SK-N-SH (cell line): ENCODE data around the gene HTR1D. TPM values are rescaled to one million over a fixed set of nuclear protein-coding genes. Genes with fewer than 3 reads are reported as not detected.

ENCODE experiments used
- CTCF ChIA-PET: fragments of 300-600, 350-600 bp; formaldehyde crosslinking; extraction: SDS; loops from one replicate; lab custom pipeline; 2021; lab: Yijun Ruan, JAX
- POLR2A ChIA-PET: fragments of 350-600 bp; sonication (Branson Sonifier 250); formaldehyde crosslinking; extraction: SDS; loops from one replicate; lab custom pipeline; 2020; ENCODE audit warnings: antibody characterized with exemption, inconsistent platforms; lab: Yijun Ruan, JAX
- DNase-seq: peaks from one replicate; pipeline ENCODE4 v3.0.0; 2012
- H2AFZ ChIP-seq: fragments of 200-600 bp; sonication (generic); 2 replicates; pipeline ENCODE4 v1.8.1; 2016; ENCODE audit warnings: antibody characterized with exemption, mild to moderate bottlenecking, low read depth
- H3F3A ChIP-seq: fragments of 200-600 bp; sonication (generic); replicated peaks from 2 replicates; pipeline ENCODE3; 2016; ENCODE audit warnings: antibody characterized with exemption, mild to moderate bottlenecking; ENCODE audit not compliant: insufficient read depth
- H3K27ac ChIP-seq, 2 experiments: fragments of 200-500 bp in 1 of 2; fragments of 200-600 bp in 1 of 2; sonication (Bioruptor generic) in 1 of 2; sonication (generic), shearing (Covaris generic) in 1 of 2; 2 replicates each; pipeline versions ENCODE4 v1.5.1 to v1.6.1; 2014 to 2016; ENCODE audit warnings: low read depth in 2 of 2, inconsistent platforms in 1 of 2, low read length in 1 of 2, mild to moderate bottlenecking in 1 of 2, mixed read lengths in 1 of 2
- H3K27me3 ChIP-seq: fragments of 200-600 bp; sonication (generic), shearing (Covaris generic); 2 replicates; pipeline ENCODE4 v1.6.1; 2016; ENCODE audit warnings: mixed run types; ENCODE audit not compliant: insufficient read depth
- H3K36me3 ChIP-seq, 2 experiments: fragments of 200-500 bp in 1 of 2; fragments of 200-600 bp in 1 of 2; sonication (Bioruptor generic) in 1 of 2; sonication (generic) in 1 of 2; replicated peaks in 1 of 2; 2 replicates each; pipeline versions ENCODE3 to v1.5.1; 2014 to 2016; ENCODE audit warnings: low read length in 1 of 2, mild to moderate bottlenecking in 1 of 2; ENCODE audit not compliant: insufficient read depth in 2 of 2, control insufficient read depth in 1 of 2
- H3K4me1 ChIP-seq, 2 experiments: fragments of 200-500 bp in 1 of 2; fragments of 200-600 bp in 1 of 2; sonication (Bioruptor generic) in 1 of 2; sonication (generic), shearing (Covaris generic) in 1 of 2; 2 replicates each; pipeline versions ENCODE4 v1.5.1 to v1.6.1; 2014 to 2016; ENCODE audit warnings: low read depth in 1 of 2, low read length in 1 of 2, mixed run types in 1 of 2; ENCODE audit not compliant: insufficient read depth in 2 of 2, control insufficient read depth in 1 of 2
- H3K4me2 ChIP-seq: fragments of 200-600 bp; sonication (generic), shearing (Covaris generic); 2 replicates; pipeline ENCODE4 v1.6.1; 2017; ENCODE audit warnings: mixed run types
- H3K4me3 ChIP-seq, 2 experiments: fragments of 200-500 bp in 1 of 2; fragments of 200-600 bp in 1 of 2; sonication (Bioruptor generic) in 1 of 2; sonication (generic), shearing (Covaris generic) in 1 of 2; 2 replicates each; pipeline versions ENCODE4 v1.5.1 to v1.8.1; 2014 to 2016; ENCODE audit warnings: low read depth in 2 of 2, inconsistent platforms in 1 of 2, low read length in 1 of 2, mild to moderate bottlenecking in 1 of 2, mixed read lengths in 1 of 2, moderate library complexity in 1 of 2
- H3K79me2 ChIP-seq: fragments of 200-600 bp; sonication (generic); 2 replicates; pipeline ENCODE4 v1.8.1; 2017; ENCODE audit warnings: mild to moderate bottlenecking; ENCODE audit not compliant: insufficient read depth
- H3K9ac ChIP-seq: fragments of 200-600 bp; sonication (generic); 2 replicates; pipeline ENCODE4 v1.6.1; 2017; ENCODE audit warnings: mixed run types
- H3K9me2 ChIP-seq: fragments of 200-600 bp; sonication (generic); 2 replicates; pipeline ENCODE4 v1.6.1; 2017; ENCODE audit warnings: mixed run types
- H3K9me3 ChIP-seq: fragments of 200-600 bp; sonication (generic); 2 replicates; pipeline ENCODE4 v1.6.1; 2017; ENCODE audit warnings: mixed run types, mild to moderate bottlenecking, moderate library complexity
- H4K20me1 ChIP-seq: fragments of 200-600 bp; sonication (generic); 2 replicates; pipeline ENCODE4 v1.6.1; 2017; ENCODE audit warnings: mild to moderate bottlenecking, mixed run types; ENCODE audit not compliant: insufficient read depth
- CTCF ChIP-seq: fragments of 200-600 bp; sonication (generic); IDR thresholded peaks from 2 replicates; pipeline ENCODE4 v1.6.1; 2017; ENCODE audit warnings: antibody characterized with exemption, mild to moderate bottlenecking, moderate library complexity
- EZH2phosphoT487 ChIP-seq: fragments of 200-600 bp; sonication (generic); IDR thresholded peaks from 2 replicates; pipeline ENCODE4 v1.6.1; 2017; ENCODE audit warnings: low read depth, mixed run types, mild to moderate bottlenecking, antibody characterized with exemption, moderate library complexity, borderline replicate concordance
- FOSL2 ChIP-seq: IDR thresholded peaks from 2 replicates; pipeline ENCODE4 v1.4.0; 2012; ENCODE audit warnings: low read depth, mild to moderate bottlenecking, moderate library complexity, borderline replicate concordance
- FOXJ3 ChIP-seq: sonication (generic); formaldehyde crosslinking; IDR thresholded peaks from 2 replicates; pipeline ENCODE4 v1.5.1; 2020; ENCODE audit warnings: mild to moderate bottlenecking, missing genetic modification reagents
- FOXM1 ChIP-seq: IDR thresholded peaks from 2 replicates; pipeline ENCODE4 v1.4.0; 2012; ENCODE audit warnings: low read depth, mild to moderate bottlenecking
- IRF3 ChIP-seq: fragments of 150-350 bp; IDR thresholded peaks from 2 replicates; pipeline ENCODE4 v1.6.1; 2016; ENCODE audit warnings: mild to moderate bottlenecking, low read depth, low read length
- MEF2A ChIP-seq: IDR thresholded peaks from 2 replicates; pipeline ENCODE4 v1.4.0; 2012; ENCODE audit warnings: low read depth, borderline replicate concordance
- NRF1 ChIP-seq: IDR thresholded peaks from 2 replicates; pipeline ENCODE4 v1.6.1; 2012; ENCODE audit warnings: low read depth, mild to moderate bottlenecking, low read length
- POLR2AphosphoS5 ChIP-seq: IDR thresholded peaks from 2 replicates; pipeline ENCODE4 v1.6.1; 2012; ENCODE audit warnings: low read depth, low read length
- RCOR1 ChIP-seq: fragments of 150-350 bp; IDR thresholded peaks from 2 replicates; pipeline ENCODE4 v1.6.1; 2017; ENCODE audit warnings: antibody characterized with exemption, low read length
- REST ChIP-seq: IDR thresholded peaks from 2 replicates; pipeline ENCODE4 v1.6.1; 2012; ENCODE audit warnings: mild to moderate bottlenecking, low read depth, low read length, moderate library complexity
- RFX5 ChIP-seq: IDR thresholded peaks from 2 replicates; pipeline ENCODE4 v1.6.1; 2012; ENCODE audit warnings: mild to moderate bottlenecking, improper control_type of control experiment, low read length
- SIN3A ChIP-seq: IDR thresholded peaks from 2 replicates; pipeline ENCODE4 v1.6.1; 2012; ENCODE audit warnings: low read depth, mild to moderate bottlenecking, low read length, moderate library complexity, borderline replicate concordance
- TCF12 ChIP-seq: IDR thresholded peaks from 2 replicates; pipeline ENCODE4 v1.4.0; 2012
- USF1 ChIP-seq: IDR thresholded peaks from 2 replicates; pipeline ENCODE4 v1.4.0; 2012; ENCODE audit warnings: low read depth, borderline replicate concordance
- USF2 ChIP-seq: fragments of 150-350 bp; IDR thresholded peaks from 2 replicates; pipeline ENCODE4 v1.6.1; 2017; ENCODE audit warnings: antibody characterized with exemption, low read length, low read depth, borderline replicate concordance
- ZBTB33 ChIP-seq: IDR thresholded peaks from 2 replicates; pipeline ENCODE4 v1.4.0; 2012; ENCODE audit warnings: low read depth, borderline replicate concordance
- WGBS: methylation state at CpG from one replicate; pipeline ENCODE4 v1.1.6; 2017; ENCODE audit warnings: low lambda C conversion rate; 5-methylcytosine and 5-hydroxymethylcytosine counted together
- polyA plus RNA-seq, 3 experiments: library from polyadenylated mRNA; depleted of rRNA; stranded (reverse); fragments of >200 nt; gene quantifications; 2 replicates each; pipeline ENCODE4 v1.2.3, GENCODE V29; 2012

HTR1D gene
- polyA plus RNA-seq, 1 of the 3 experiments (the other 2 are of a cell fraction), result 0.39 TPM

- no peak for TF ChIP-seq NRF1
- no peak for TF ChIP-seq POLR2AphosphoS5
- no peak for TF ChIP-seq USF2
Observed at GRCh38 chr1:23152966-23153684, 64.2 kb downstream of the HTR1D start (continued).

GRCh38 chr1:23150742-23151141 lies 66.6 kb downstream of the HTR1D start:
- POLR2A ChIA-PET, result no interaction called here

More at GRCh38 chr1:23150742-23151141, 66.6 kb downstream of the HTR1D start:
- CTCF ChIA-PET, result interaction anchor here (3.0 kb wide), 1 partner anchor 34 kb away, joined by 12 read pairs; no protein-coding TSS in a partner anchor
- Histone ChIP-seq H3K79me2 (peaks cover 100% of the 10 kb centered on the region), H3K4me1 (peaks cover 4 to 14% of the 10 kb centered on the region in 2 experiments; a peak in 2 of 4 replicates), H3F3A (peaks cover 28% of the 10 kb centered on the region), H4K20me1 (peaks cover 92% of the 10 kb centered on the region), H3K9me2 (no peaks in the 10 kb centered on the region), H2AFZ (no peak overlapping the region), H3K9me3 (no peaks in the 10 kb centered on the region), H3K9ac (no peak overlapping the region), H3K4me2 (no peak overlapping the region), H3K36me3 (peaks cover 0 to 6% of the 10 kb centered on the region in 2 experiments), H3K27ac (no peak overlapping the region), H3K27me3 (no peaks in the 10 kb centered on the region), H3K4me3 (no peak overlapping the region)
- no peak for DNase-seq
- WGBS, result 96% methylated on average over 5 of the region's 5 CpGs
- TF ChIP-seq FOSL2 (no peak), SIN3A (no peak), EZH2phosphoT487 (no peak), RFX5 (no peak), REST (no peak), IRF3 (no peak), RCOR1 (no peak), POLR2AphosphoS5 (no peak), USF1 (no peak), TCF12 (no peak), FOXJ3 (CRISPR knock-in tag) (no peak), MEF2A (no peak), ZBTB33 (no peak), CTCF (no peak), FOXM1 (no peak), NRF1 (no peak)
